ENCODE data around the gene KAZN.

KAZN gene

GRCh38 chr1:15094719-15095495, 496.4 kb downstream of the KAZN start:
- no peak for DNase-seq (ENCODE audit: low spot score)

- no peak for DNase-seq (ENCODE audit: low spot score)
These were observed 497.0 kb downstream of the KAZN start for GRCh38 chr1:15095496-15095875.

GRCh38 chr1:15096293-15096692, 497.8 kb downstream of the KAZN start:
- DNase-seq (ENCODE audit: low spot score): no peak

- DNase-seq (ENCODE audit: low spot score): no peak
These were observed 500.0 kb downstream of the KAZN start for GRCh38 chr1:15098176-15099125.

GRCh38 chr1:15099441-15100120, 501.1 kb downstream of the KAZN start:
- DNase-seq (ENCODE audit: low spot score): no peak

- DNase-seq (ENCODE audit: low spot score): peak; percentile 7
These were observed 501.8 kb downstream of the KAZN start for GRCh38 chr1:15100121-15100879.

GRCh38 chr1:15100880-15101760, 502.6 kb downstream of the KAZN start:
- no peak for DNase-seq (ENCODE audit: low spot score)

GRCh38 chr1:15101801-15102200, 503.3 kb downstream of the KAZN start:
- no peak for DNase-seq (ENCODE audit: low spot score)

- DNase-seq (ENCODE audit: low spot score): no peak
These were observed 504.2 kb downstream of the KAZN start for GRCh38 chr1:15102646-15103045.

GRCh38 chr1:15103211-15103610, 504.7 kb downstream of the KAZN start:
- DNase-seq (ENCODE audit: low spot score): no peak

GRCh38 chr1:15103906-15104305, 505.4 kb downstream of the KAZN start:
- DNase-seq (ENCODE audit: low spot score): no peak

GRCh38 chr1:15104768-15105167, 506.3 kb downstream of the KAZN start:
- DNase-seq (ENCODE audit: low spot score): no peak

- DNase-seq (ENCODE audit: low spot score): no peak
These were observed 508.1 kb downstream of the KAZN start for GRCh38 chr1:15106608-15107007.

GRCh38 chr1:15107058-15107687, 508.7 kb downstream of the KAZN start:
- no peak for DNase-seq (ENCODE audit: low spot score)

GRCh38 chr1:15107911-15108310, 509.4 kb downstream of the KAZN start:
- no peak for DNase-seq (ENCODE audit: low spot score)

- DNase-seq (ENCODE audit: low spot score): no peak
These were observed 511.8 kb downstream of the KAZN start for GRCh38 chr1:15110128-15110866.

- DNase-seq (ENCODE audit: low spot score): no peak
These were observed 512.4 kb downstream of the KAZN start for GRCh38 chr1:15110867-15111230.

GRCh38 chr1:15113146-15113545, 514.7 kb downstream of the KAZN start:
- no peak for DNase-seq (ENCODE audit: low spot score)

- DNase-seq (ENCODE audit: low spot score): no peak
These were observed 516.4 kb downstream of the KAZN start for GRCh38 chr1:15114884-15115283.
